GM23338 (cell line): ENCODE results near the gene KMT2E. TPM values are rescaled to one million over a fixed set of nuclear protein-coding genes. Genes with fewer than 3 reads are reported as not detected.

Experiments used
- ATAC-seq: fragments of 200-7000 bp; cut with Tn5 transposase; 3 replicates; pipeline ENCODE4 v1.9.1; 2020
- DNase-seq: peaks from one replicate; pipeline ENCODE4 v3.0.0-alpha.2; 2015; ENCODE audit warnings: low spot score
- H2AFZ ChIP-seq: fragments of 200-600 bp; sonication (generic); 2 replicates; pipeline ENCODE4 v1.8.0; 2016; ENCODE audit warnings: antibody characterized with exemption, mild to moderate bottlenecking, moderate library complexity
- H3F3A ChIP-seq: fragments of 200-600 bp; sonication (generic); replicated peaks from 2 replicates; pipeline ENCODE4 v1.8.0; 2017; ENCODE audit warnings: antibody characterized with exemption, mixed run types, low read depth
- H3K27ac ChIP-seq: fragments of 200-600 bp; sonication (generic); 2 replicates; pipeline ENCODE4 v1.6.1; 2016; ENCODE audit warnings: low read depth
- H3K27me3 ChIP-seq: fragments of 200-600 bp; sonication (generic); 2 replicates; pipeline ENCODE4 v1.8.0; 2016; ENCODE audit warnings: mild to moderate bottlenecking, mixed run types, moderate library complexity; ENCODE audit not compliant: insufficient read depth
- H3K36me3 ChIP-seq: fragments of 200-600 bp; sonication (generic); 2 replicates; pipeline ENCODE4 v1.8.0; 2016; ENCODE audit warnings: mild to moderate bottlenecking; ENCODE audit not compliant: insufficient read depth
- H3K4me1 ChIP-seq: fragments of 200-600 bp; sonication (generic); 2 replicates; pipeline ENCODE4 v1.8.0; 2016; ENCODE audit warnings: mild to moderate bottlenecking, moderate library complexity; ENCODE audit not compliant: insufficient read depth
- H3K4me2 ChIP-seq: fragments of 200-600 bp; sonication (generic); 2 replicates; pipeline ENCODE4 v1.7.1; 2017; ENCODE audit warnings: mixed run types
- H3K4me3 ChIP-seq: fragments of 200-600 bp; sonication (generic); 2 replicates; pipeline ENCODE4 v1.6.1; 2016; ENCODE audit warnings: mixed run types
- H3K79me2 ChIP-seq: fragments of 200-600 bp; sonication (generic); replicated peaks from 2 replicates; pipeline ENCODE4 v1.8.0; 2017; ENCODE audit warnings: mild to moderate bottlenecking; ENCODE audit not compliant: insufficient read depth
- H3K9me2 ChIP-seq: fragments of 200-600 bp; sonication (generic); 2 replicates; pipeline ENCODE4 v1.8.0; 2017; ENCODE audit not compliant: insufficient read depth
- H4K20me1 ChIP-seq: fragments of 200-600 bp; sonication (generic); replicated peaks from 2 replicates; pipeline ENCODE4 v1.8.0; 2017; ENCODE audit warnings: mild to moderate bottlenecking; ENCODE audit not compliant: insufficient read depth
- H3K27ac Mint-ChIP-seq: 2 replicates; pipeline ENCODE4 v1.8.0; 2020; ENCODE audit warnings: inconsistent platforms, mild to moderate bottlenecking, moderate library complexity, mixed read lengths
- H3K27me3 Mint-ChIP-seq: 3 replicates; pipeline ENCODE4 v1.8.0; 2022; ENCODE audit warnings: low read depth, mild to moderate bottlenecking, moderate library complexity, mixed read lengths, inconsistent platforms; ENCODE audit not compliant: insufficient read depth, poor library complexity
- H3K36me3 Mint-ChIP-seq: 3 replicates; pipeline ENCODE4 v1.8.0; 2021; ENCODE audit warnings: low read depth, mild to moderate bottlenecking, inconsistent platforms, moderate library complexity, mixed read lengths
- H3K4me1 Mint-ChIP-seq: 3 replicates; pipeline ENCODE4 v1.8.0; 2020; ENCODE audit warnings: mild to moderate bottlenecking, inconsistent platforms, mixed read lengths
- H3K4me3 Mint-ChIP-seq: 3 replicates; pipeline ENCODE4 v1.8.0; 2021; ENCODE audit warnings: moderate library complexity, mild to moderate bottlenecking, inconsistent platforms, mixed read lengths
- H3K9me3 Mint-ChIP-seq: 3 replicates; pipeline ENCODE4 v1.8.0; 2020; ENCODE audit warnings: moderate library complexity, mild to moderate bottlenecking, inconsistent platforms, mixed read lengths
- CTCF ChIP-seq, 2 experiments: fragments of 200-600 bp in 1 of 2; sonication (generic) in 1 of 2; conservative IDR thresholded peaks; 2 replicates each; pipeline versions ENCODE4 v1.5.1 to v1.6.1; 2016 to 2017; ENCODE audit warnings: antibody characterized with exemption in 2 of 2, low read depth in 2 of 2, mild to moderate bottlenecking in 2 of 2, moderate library complexity in 1 of 2
- ETS1 ChIP-seq: IDR thresholded peaks from 2 replicates; pipeline ENCODE4 v1.6.1; 2016; ENCODE audit warnings: antibody characterized with exemption
- EZH2 ChIP-seq: fragments of 200-600 bp; sonication (generic); IDR thresholded peaks from one replicate; pipeline ENCODE4 v1.8.0; 2017; ENCODE audit warnings: antibody characterized with exemption, mild to moderate bottlenecking, low read depth; ENCODE audit not compliant: unreplicated experiment
- EZH2phosphoT487 ChIP-seq: fragments of 200-600 bp; sonication (generic); IDR thresholded peaks from one replicate; pipeline ENCODE4 v1.8.1; 2018; ENCODE audit warnings: antibody characterized with exemption; ENCODE audit not compliant: unreplicated experiment
- JUNB ChIP-seq: IDR thresholded peaks from one replicate; pipeline ENCODE4 v1.6.1; 2016; ENCODE audit warnings: antibody characterized with exemption; ENCODE audit not compliant: unreplicated experiment
- POLR2AphosphoS5 ChIP-seq: IDR thresholded peaks from 2 replicates; pipeline ENCODE4 v1.6.1; 2016; ENCODE audit warnings: antibody characterized with exemption, low read depth
- REST ChIP-seq: IDR thresholded peaks from one replicate; pipeline ENCODE4 v1.6.1; 2018; ENCODE audit warnings: antibody characterized with exemption; ENCODE audit not compliant: unreplicated experiment
- STAT1 ChIP-seq: IDR thresholded peaks from one replicate; pipeline ENCODE4 v1.6.1; 2016; ENCODE audit warnings: antibody characterized with exemption; ENCODE audit not compliant: unreplicated experiment
- ZNF114 ChIP-seq: fragments of 250-450 bp; sonication (Bioruptor Pico); IDR thresholded peaks from 2 replicates; pipeline ENCODE4 v1.5.0; 2020; ENCODE audit warnings: mild to moderate bottlenecking, moderate library complexity
- polyA plus RNA-seq: library from polyadenylated mRNA; unstranded; fragments of >200 nt; fragmentation: Nextera tagmentation; extraction: Ambion mirVana; gene quantifications from 2 replicates; pipeline ENCODE4 v1.2.1, GENCODE V29; 2016
- total RNA-seq: library from RNA; depleted of rRNA; stranded (reverse); fragments of >200 nt; shearing (Covaris generic); gene quantifications from 2 replicates; pipeline ENCODE4 v1.2.3, GENCODE V29; 2014

Gene KMT2E
- total and polyA plus RNA-seq, 2 experiments from 2014 or later: 50.2 to 70.9 TPM

- H3K4me3 ChIP-seq: no peak overlapping the region
- no peak overlapping the region for H2AFZ ChIP-seq
- H3K4me1 ChIP-seq: no peaks in the 10 kb centered on the region
- H3K9me2 ChIP-seq: no peaks in the 10 kb centered on the region
- no peaks in the 10 kb centered on the region for H3K9me3 Mint-ChIP-seq
- H3K4me1 Mint-ChIP-seq: no peaks in the 10 kb centered on the region
- no peak overlapping the region for H3K4me3 Mint-ChIP-seq
- H3K4me2 ChIP-seq: no peak overlapping the region
- H3K27me3 ChIP-seq: no peaks in the 10 kb centered on the region
- H3F3A ChIP-seq: 0 out of 2 replicates have a peak, but pooled peaks cover 3% of the 10 kb centered on the region
- TF ChIP-seq CTCF (conservative IDR thresholded peaks at IDR 0.05; ENCODE audit: low read depth in 2 of 2) (no peak), JUNB (no peak), POLR2AphosphoS5 (no peak), EZH2 (no peak), ZNF114 (CRISPR knock-in tag) (no peak), EZH2phosphoT487 (no peak), ETS1 (no peak), REST (no peak), STAT1 (no peak)
- 0 out of 2 replicates have a peak, but pooled peaks cover 10% of the 10 kb centered on the region for H3K36me3 ChIP-seq
- H3K27me3 Mint-ChIP-seq: peaks cover 4% of the 10 kb centered on the region
- peaks cover 36% of the 10 kb centered on the region for H3K36me3 Mint-ChIP-seq
- H3K27ac ChIP-seq: no peak overlapping the region
- no peaks in the 10 kb centered on the region for H3K79me2 ChIP-seq
- ATAC-seq: no peak
- H4K20me1 ChIP-seq: peaks cover 7% of the 10 kb centered on the region
- H3K27ac Mint-ChIP-seq: no peak overlapping the region
- no peak for DNase-seq
Observed at GRCh38 chr7:105088456-105088855, 74.5 kb downstream of the KMT2E start.

- no peaks in the 10 kb centered on the region for H3K9me3 Mint-ChIP-seq
- peaks cover 18% of the 10 kb centered on the region; the same call in 2 of the 3 replicates for H3K36me3 Mint-ChIP-seq
- H3K27me3 Mint-ChIP-seq: peaks cover 7% of the 10 kb centered on the region
- Histone ChIP-seq H3K4me1 (no peaks in the 10 kb centered on the region), H2AFZ (no peak overlapping the region), H3K4me3 (no peak overlapping the region), H3K9me2 (no peaks in the 10 kb centered on the region), H3K79me2 (no peaks in the 10 kb centered on the region), H4K20me1 (0 out of 2 replicates have a peak, but pooled peaks cover 3% of the 10 kb centered on the region), H3K27me3 (no peaks in the 10 kb centered on the region), H3K36me3 (no peaks in the 10 kb centered on the region), H3K27ac (no peak overlapping the region), H3F3A (no peaks in the 10 kb centered on the region), H3K4me2 (no peak overlapping the region)
- DNase-seq (no peak), ATAC-seq (no peak)
- no peak overlapping the region for H3K4me3 Mint-ChIP-seq
- H3K4me1 Mint-ChIP-seq: no peaks in the 10 kb centered on the region
- H3K27ac Mint-ChIP-seq: no peak overlapping the region
- no peak for TF ChIP-seq STAT1
- no peak for TF ChIP-seq JUNB
- no peak for TF ChIP-seq REST
Observed at GRCh38 chr7:105094966-105095365, 81.0 kb downstream of the KMT2E start.
